ENCODE measurements around the gene SURF4. TPM values are rescaled to one million over a fixed set of nuclear protein-coding genes. Genes with fewer than 3 reads are reported as not detected.

Gene SURF4
- total RNA-seq, 1 donor from 2014 or later, result 190 TPM

DNA sequence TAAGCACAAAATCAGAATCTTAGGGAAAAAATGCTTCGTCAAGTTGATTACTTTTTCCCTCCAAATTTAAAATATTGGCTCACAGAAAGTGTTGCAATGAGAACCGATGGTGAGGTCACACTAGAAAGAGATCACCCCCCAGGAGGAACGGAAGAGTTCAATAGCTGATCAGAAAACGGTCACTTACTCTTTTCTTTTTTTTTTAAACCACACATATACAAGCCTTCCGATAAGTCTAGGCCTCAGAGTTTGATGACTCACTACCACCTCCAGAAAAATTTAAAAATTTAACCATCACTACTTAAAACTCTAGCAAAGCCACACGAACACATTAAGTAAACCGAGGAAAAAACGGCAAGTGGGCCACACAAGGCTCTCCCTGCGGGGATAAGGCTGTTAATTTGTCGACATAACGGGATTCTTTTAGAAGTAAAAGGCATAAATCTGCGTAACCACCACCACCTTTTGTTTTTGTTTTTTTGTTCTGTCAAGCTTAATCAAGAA lies 1.2 kb downstream of the SURF4 start:
- DNase-seq (ENCODE audit: extremely low spot score, unreplicated experiment), result no peak
- Mint-ChIP-seq H3K4me3 (ENCODE audit: unreplicated experiment) (peak overlapping the region; percentile 94), H3K9me3 (ENCODE audit: unreplicated experiment) (no peaks in the 10 kb centered on the region), H3K27ac (ENCODE audit: unreplicated experiment) (peak overlapping the region; percentile 97), H3K36me3 (ENCODE audit: unreplicated experiment) (peaks cover 9% of the 10 kb centered on the region), H3K27me3 (ENCODE audit: unreplicated experiment) (no peaks in the 10 kb centered on the region), H3K4me1 (ENCODE audit: unreplicated experiment) (peaks cover 44% of the 10 kb centered on the region)
- no peak for TF ChIP-seq CTCF (IDR thresholded peaks at IDR 0.05)

GRCh38 chr9:133372144-133372543 lies 3.7 kb downstream of the SURF4 start:
- Mint-ChIP-seq H3K27me3 (ENCODE audit: unreplicated experiment) (no peaks in the 10 kb centered on the region), H3K4me1 (ENCODE audit: unreplicated experiment) (peaks cover 56% of the 10 kb centered on the region), H3K36me3 (ENCODE audit: unreplicated experiment) (peaks cover 12% of the 10 kb centered on the region), H3K4me3 (ENCODE audit: unreplicated experiment) (no peak overlapping the region), H3K9me3 (ENCODE audit: unreplicated experiment) (no peaks in the 10 kb centered on the region), H3K27ac (ENCODE audit: unreplicated experiment) (no peak overlapping the region)
- TF ChIP-seq CTCF (IDR thresholded peaks at IDR 0.05), result no peak
- no peak for DNase-seq (ENCODE audit: extremely low spot score, unreplicated experiment)

DNA sequence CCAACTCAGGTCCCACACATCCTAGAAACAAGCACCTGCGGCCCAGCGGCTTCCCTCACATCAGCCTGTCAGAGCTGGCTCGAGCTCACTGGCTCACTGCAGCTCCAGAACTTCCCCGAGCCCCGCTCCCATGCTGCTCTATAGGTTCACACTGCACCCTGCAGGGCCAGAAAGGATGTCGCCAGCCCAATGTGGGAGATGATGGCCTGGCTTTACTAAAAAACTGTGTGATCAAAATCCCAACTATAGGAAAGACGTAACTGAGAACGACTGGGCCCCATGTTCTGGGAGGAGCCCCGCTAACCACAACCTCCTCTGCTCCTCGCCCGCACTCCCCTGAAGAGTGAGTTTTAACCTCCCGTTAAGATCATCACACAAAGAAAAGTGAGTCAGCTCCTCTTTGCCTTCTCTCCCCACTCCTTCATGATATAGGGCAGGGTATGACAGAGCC lies 4.6 kb downstream of the SURF4 start:
- H3K36me3 Mint-ChIP-seq (ENCODE audit: unreplicated experiment), result peaks cover 13% of the 10 kb centered on the region
- H3K27me3 Mint-ChIP-seq (ENCODE audit: unreplicated experiment), result no peaks in the 10 kb centered on the region
- H3K4me3 Mint-ChIP-seq (ENCODE audit: unreplicated experiment), result no peak overlapping the region
- DNase-seq (ENCODE audit: extremely low spot score, unreplicated experiment), result no peak
- TF ChIP-seq CTCF (IDR thresholded peaks at IDR 0.05), result no peak
- H3K4me1 Mint-ChIP-seq (ENCODE audit: unreplicated experiment), result peaks cover 55% of the 10 kb centered on the region
- no peaks in the 10 kb centered on the region for H3K9me3 Mint-ChIP-seq (ENCODE audit: unreplicated experiment)
- H3K27ac Mint-ChIP-seq (ENCODE audit: unreplicated experiment), result peak overlapping the region; percentile 78

- Mint-ChIP-seq H3K36me3 (ENCODE audit: unreplicated experiment) (peaks cover 19% of the 10 kb centered on the region), H3K27me3 (ENCODE audit: unreplicated experiment) (no peaks in the 10 kb centered on the region), H3K4me1 (ENCODE audit: unreplicated experiment) (peaks cover 55% of the 10 kb centered on the region), H3K27ac (ENCODE audit: unreplicated experiment) (no peak overlapping the region), H3K9me3 (ENCODE audit: unreplicated experiment) (no peaks in the 10 kb centered on the region), H3K4me3 (ENCODE audit: unreplicated experiment) (no peak overlapping the region)
- no peak for DNase-seq (ENCODE audit: extremely low spot score, unreplicated experiment)
- no peak for TF ChIP-seq CTCF (IDR thresholded peaks at IDR 0.05)
Observed at GRCh38 chr9:133370685-133371084, 5.2 kb downstream of the SURF4 start.

DNA sequence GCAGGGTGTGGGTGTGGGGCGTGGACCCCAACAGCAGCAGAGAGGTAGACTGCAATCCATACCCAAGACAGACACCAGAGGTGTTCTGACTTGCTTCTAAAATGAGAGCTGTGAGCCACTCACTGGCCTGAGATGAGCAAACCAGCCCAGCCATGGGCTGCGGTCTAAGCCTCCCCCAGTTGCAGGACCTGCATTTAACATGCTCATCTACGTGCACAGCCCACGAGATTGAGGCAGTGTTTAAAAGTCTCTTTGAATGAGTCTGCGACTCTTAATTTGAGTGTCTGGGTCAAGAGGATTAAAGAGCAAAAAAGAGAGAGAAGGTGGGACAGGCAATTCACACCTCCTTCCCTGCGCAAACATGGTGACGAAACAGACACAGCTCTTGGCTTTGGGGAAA lies 5.9 kb downstream of the SURF4 start:
- Mint-ChIP-seq H3K4me3 (ENCODE audit: unreplicated experiment) (no peak overlapping the region), H3K27me3 (ENCODE audit: unreplicated experiment) (no peaks in the 10 kb centered on the region), H3K27ac (ENCODE audit: unreplicated experiment) (peak overlapping the region; percentile 19), H3K4me1 (ENCODE audit: unreplicated experiment) (peaks cover 54% of the 10 kb centered on the region), H3K9me3 (ENCODE audit: unreplicated experiment) (no peaks in the 10 kb centered on the region), H3K36me3 (ENCODE audit: unreplicated experiment) (peaks cover 24% of the 10 kb centered on the region)
- DNase-seq (ENCODE audit: extremely low spot score, unreplicated experiment), result no peak
- no peak for TF ChIP-seq CTCF (IDR thresholded peaks at IDR 0.05)

All from osteocyte (in vitro differentiated cells).